Nephron progenitor cell (in vitro differentiated cells): ENCODE data around the gene CHCHD1.

Source experiments
- DNase-seq: peaks from one replicate; pipeline ENCODE4 v3.0.0; 2021
- H3K27ac Mint-ChIP-seq: 2 replicates; pipeline ENCODE4 v1.8.0; 2021; ENCODE audit warnings: mild to moderate bottlenecking, moderate library complexity, mixed read lengths
- H3K27me3 Mint-ChIP-seq: 2 replicates; pipeline ENCODE4 v1.8.0; 2021; ENCODE audit warnings: mild to moderate bottlenecking, low read depth, mixed read lengths; ENCODE audit not compliant: poor library complexity
- H3K36me3 Mint-ChIP-seq: 2 replicates; pipeline ENCODE4 v1.8.0; 2021; ENCODE audit warnings: low read depth, mixed read lengths
- H3K4me1 Mint-ChIP-seq: 2 replicates; pipeline ENCODE4 v1.8.0; 2021; ENCODE audit warnings: mixed read lengths
- H3K4me3 Mint-ChIP-seq: 2 replicates; pipeline ENCODE4 v1.8.0; 2021; ENCODE audit warnings: mild to moderate bottlenecking, moderate library complexity, mixed read lengths
- H3K9me3 Mint-ChIP-seq: 2 replicates; pipeline ENCODE4 v1.8.0; 2021; ENCODE audit warnings: mild to moderate bottlenecking, moderate library complexity, mixed read lengths
- CTCF ChIP-seq: fragments of 200-600 bp; sonication (generic); IDR thresholded peaks from 2 replicates; pipeline ENCODE4 v1.5.0; 2021; ENCODE audit warnings: antibody characterized with exemption

CHCHD1 gene

DNA sequence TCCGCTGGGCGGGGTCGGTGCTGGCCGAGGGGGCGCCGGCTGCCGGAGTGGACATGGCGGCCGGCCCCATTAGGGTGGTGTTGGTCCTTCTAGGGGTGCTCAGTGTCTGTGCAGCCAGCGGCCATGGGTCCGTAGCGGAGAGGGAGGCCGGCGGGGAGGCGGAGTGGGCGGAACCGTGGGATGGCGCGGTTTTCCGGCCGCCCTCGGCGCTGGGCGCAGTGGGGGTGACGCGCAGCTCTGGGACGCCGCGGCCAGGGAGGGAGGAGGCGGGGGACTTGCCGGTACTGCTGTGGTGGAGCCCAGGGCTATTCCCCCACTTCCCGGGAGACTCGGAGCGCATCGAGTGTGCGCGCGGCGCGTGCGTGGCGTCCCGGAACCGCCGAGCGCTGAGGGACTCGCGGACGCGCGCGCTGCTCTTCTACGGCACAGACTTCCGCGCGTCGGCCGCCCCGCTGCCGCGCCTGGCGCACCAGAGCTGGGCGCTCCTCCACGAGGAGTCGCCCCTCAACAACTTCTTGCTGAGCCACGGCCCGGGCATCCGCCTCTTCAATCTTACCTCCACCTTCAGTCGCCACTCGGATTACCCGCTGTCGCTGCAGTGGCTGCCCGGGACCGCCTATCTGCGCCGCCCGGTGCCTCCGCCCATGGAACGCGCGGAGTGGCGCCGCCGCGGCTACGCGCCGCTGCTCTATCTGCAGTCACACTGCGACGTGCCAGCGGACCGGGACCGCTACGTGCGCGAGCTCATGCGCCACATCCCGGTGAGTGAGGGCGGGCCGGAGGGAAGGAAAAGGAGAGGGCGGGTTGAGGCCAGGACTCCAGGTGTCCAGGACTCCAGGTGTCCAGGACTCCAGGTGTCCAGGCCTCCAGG, 9.3 kb upstream of the CHCHD1 start:
- Mint-ChIP-seq H3K36me3 (peaks cover 62% of the 10 kb centered on the region), H3K27me3 (no peaks in the 10 kb centered on the region), H3K4me1 (peaks cover 49% of the 10 kb centered on the region), H3K4me3 (peak overlapping the region; percentile 93), H3K9me3 (no peaks in the 10 kb centered on the region), H3K27ac (peak overlapping the region; percentile 96)
- peak; percentile 76 for DNase-seq
- TF ChIP-seq CTCF = no peak

DNA sequence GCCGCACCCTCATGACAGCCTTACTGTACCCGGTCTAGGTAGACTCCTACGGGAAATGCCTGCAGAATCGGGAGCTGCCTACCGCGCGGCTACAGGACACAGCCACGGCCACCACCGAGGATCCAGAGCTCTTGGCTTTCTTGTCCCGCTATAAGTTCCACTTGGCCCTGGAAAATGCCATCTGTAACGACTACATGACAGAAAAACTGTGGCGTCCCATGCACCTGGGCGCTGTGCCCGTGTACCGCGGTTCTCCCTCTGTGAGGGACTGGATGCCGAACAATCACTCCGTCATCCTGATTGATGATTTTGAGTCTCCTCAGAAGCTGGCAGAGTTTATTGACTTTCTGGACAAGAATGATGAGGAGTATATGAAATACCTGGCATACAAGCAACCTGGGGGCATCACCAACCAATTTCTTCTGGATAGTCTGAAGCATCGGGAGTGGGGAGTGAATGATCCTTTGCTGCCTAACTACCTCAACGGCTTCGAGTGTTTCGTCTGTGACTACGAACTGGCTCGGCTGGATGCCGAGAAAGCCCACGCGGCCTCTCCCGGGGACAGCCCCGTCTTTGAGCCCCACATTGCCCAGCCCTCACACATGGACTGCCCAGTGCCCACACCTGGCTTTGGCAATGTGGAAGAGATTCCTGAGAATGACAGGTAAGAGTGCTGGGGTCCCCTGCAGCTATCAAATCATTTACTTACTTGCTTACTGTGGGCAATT, 8.5 kb upstream of the CHCHD1 start:
- Mint-ChIP-seq H3K27me3 (no peaks in the 10 kb centered on the region), H3K9me3 (no peaks in the 10 kb centered on the region), H3K27ac (peak overlapping the region; percentile 95), H3K4me1 (peaks cover 49% of the 10 kb centered on the region), H3K36me3 (peaks cover 61% of the 10 kb centered on the region), H3K4me3 (peak overlapping the region; percentile 93)
- DNase-seq = no peak
- TF ChIP-seq CTCF = no peak

DNA sequence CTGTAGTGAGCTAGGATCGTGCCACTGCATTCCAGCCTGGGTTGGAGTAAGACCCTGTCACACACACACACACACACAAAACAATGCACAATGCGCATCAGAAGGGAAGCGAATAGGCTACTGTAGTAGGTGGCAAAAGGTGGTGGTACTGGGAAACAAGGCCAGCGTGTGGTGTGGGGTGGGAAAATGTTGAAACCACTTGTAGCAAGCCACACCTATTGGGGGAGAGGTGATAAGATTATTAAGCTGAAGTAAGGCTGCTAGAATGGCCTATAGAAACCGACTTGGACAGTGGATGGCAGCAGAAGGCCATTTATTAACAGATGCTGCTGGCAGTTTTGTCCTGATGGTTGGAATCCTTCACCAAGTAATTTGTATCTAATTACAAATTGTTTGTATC, 7.2 kb upstream of the CHCHD1 start:
- peak overlapping the region; percentile 93 for H3K4me3 Mint-ChIP-seq
- no peak overlapping the region for H3K27ac Mint-ChIP-seq
- no peak for DNase-seq
- H3K27me3 Mint-ChIP-seq = no peaks in the 10 kb centered on the region
- no peak for TF ChIP-seq CTCF
- H3K9me3 Mint-ChIP-seq = no peaks in the 10 kb centered on the region
- peaks cover 50% of the 10 kb centered on the region for H3K4me1 Mint-ChIP-seq
- peaks cover 58% of the 10 kb centered on the region for H3K36me3 Mint-ChIP-seq

- no peaks in the 10 kb centered on the region for H3K27me3 Mint-ChIP-seq
- H3K9me3 Mint-ChIP-seq = no peaks in the 10 kb centered on the region
- H3K4me3 Mint-ChIP-seq = no peak overlapping the region
- H3K36me3 Mint-ChIP-seq = peaks cover 34% of the 10 kb centered on the region
- H3K4me1 Mint-ChIP-seq = peaks cover 62% of the 10 kb centered on the region
- no peak for DNase-seq
- no peak for TF ChIP-seq CTCF
- peak overlapping the region; percentile 16 for H3K27ac Mint-ChIP-seq
Observed at GRCh38 chr10:73779018-73779417, 2.8 kb upstream of the CHCHD1 start.

DNA sequence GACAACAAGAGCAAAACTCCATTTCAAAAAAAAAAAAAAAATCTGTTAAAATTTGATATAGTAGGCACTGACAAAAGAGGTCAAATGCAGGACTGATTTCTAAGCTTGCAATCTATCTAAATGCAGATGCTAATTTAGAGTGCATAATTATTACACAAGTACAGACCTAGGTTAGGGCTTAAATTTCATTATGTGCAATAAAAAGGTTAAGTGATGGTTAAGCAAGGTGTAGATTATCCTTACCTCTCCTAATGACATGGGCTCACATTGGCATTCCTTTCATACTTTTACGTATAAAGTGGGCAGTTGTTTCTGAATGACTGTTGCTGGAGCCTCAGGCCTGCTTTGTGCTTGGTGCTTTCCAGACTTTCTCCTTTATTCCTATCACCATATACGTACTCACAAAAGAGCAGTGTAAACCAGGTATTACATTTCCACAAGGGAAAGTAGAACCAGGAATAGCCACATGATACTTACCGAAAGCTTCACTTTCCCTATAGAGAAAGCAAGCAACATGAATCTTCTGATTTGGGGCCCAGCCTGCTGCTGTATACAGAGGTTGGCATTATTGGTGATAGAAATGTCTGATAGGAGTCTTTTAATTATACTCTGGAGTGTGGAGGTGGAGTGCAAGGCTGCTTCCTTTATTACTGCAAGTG, 2.2 kb upstream of the CHCHD1 start:
- Mint-ChIP-seq H3K4me1 (peaks cover 58% of the 10 kb centered on the region), H3K27ac (peak overlapping the region; percentile 10), H3K27me3 (no peaks in the 10 kb centered on the region), H3K9me3 (no peaks in the 10 kb centered on the region), H3K36me3 (peaks cover 34% of the 10 kb centered on the region), H3K4me3 (peak overlapping the region; percentile 100)
- no peak for TF ChIP-seq CTCF
- no peak for DNase-seq
